Frontal cortex (tissue), 4 donors: ENCODE results near the gene CCNI. TPM values are rescaled to one million over a fixed set of nuclear protein-coding genes. Genes with fewer than 3 reads are reported as not detected.
"Not testable (repeated sequence)": the region's sequence is repeated elsewhere in the genome, so short reads cannot be mapped to it uniquely, and the experiment has no call there.

ENCODE experiments used
- DNase-seq, 2 donors: peaks; one replicate each; pipeline ENCODE4 v3.0.0; 2012; ENCODE audit warnings: low spot score in 2 of 2
- FAIRE-seq: peaks from 2 replicates; lab custom pipeline; 2012; peaks lifted over from hg19 to GRCh38; lab: Jason Lieb, UNC
- total RNA-seq: library from RNA; depleted of rRNA; stranded (reverse); fragments of >200 nt; gene quantifications from one replicate; pipeline ENCODE4 v1.2.3, GENCODE V29; 2014
- donor health status: control.
- donor health status: control.
- donor health status: control.

Gene CCNI
- total RNA-seq, 1 donor from 2014 or later = 460 TPM

- DNase-seq (no peak), FAIRE-seq (no peak)
Measured at GRCh38 chr4:77084019-77084639, 8.3 kb upstream of the CCNI start.

DNA sequence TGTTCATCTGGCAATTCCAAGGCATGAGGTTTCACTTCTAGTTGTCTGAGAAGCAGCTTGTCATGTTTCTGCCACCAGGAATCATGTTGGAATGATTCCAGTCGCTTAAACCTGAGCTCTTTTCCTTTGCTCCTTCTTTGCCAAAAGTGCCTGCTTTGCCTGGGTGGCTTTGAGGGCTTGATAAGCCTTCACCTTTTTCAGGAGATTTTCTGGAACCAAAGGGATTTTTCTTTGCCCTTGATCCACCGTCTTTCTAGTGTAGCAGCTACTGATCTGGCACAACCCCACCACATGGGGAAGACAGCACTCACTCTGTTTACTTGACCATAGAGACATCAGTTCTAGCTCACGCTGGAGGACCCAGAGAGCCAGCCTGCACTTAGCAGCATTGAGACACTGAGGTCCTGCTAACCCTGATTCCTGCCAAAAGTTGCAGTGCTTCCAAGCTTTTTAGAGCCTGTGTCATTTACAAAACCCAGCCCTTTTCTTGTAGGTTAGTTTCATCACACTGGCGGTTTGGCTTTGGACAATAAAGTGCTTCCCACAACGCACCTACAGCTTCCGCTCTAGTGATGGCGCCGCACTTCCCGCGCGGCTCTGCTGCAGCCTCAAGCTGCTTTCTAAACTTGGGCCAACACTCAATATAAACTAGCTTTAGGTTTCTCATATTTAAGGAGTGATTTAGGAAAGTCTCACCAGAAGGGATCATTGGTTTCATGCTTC lies 7.3 kb upstream of the CCNI start:
- no peak for FAIRE-seq

GRCh38 chr4:77080806-77081205 lies 5.0 kb upstream of the CCNI start:
- FAIRE-seq = not testable (repeated sequence)

More for the DNA sequence above, 7.3 kb upstream of the CCNI start:
- no peak for DNase-seq

GRCh38 chr4:77079281-77079680 lies 3.5 kb upstream of the CCNI start:
- DNase-seq = no peak
- FAIRE-seq = no peak

More at GRCh38 chr4:77080806-77081205, 5.0 kb upstream of the CCNI start:
- not testable (repeated sequence) for DNase-seq

- DNase-seq (no peak), FAIRE-seq (no peak)
Measured at GRCh38 chr4:77078401-77078800, 2.6 kb upstream of the CCNI start.

- DNase-seq = no peak
- FAIRE-seq = no peak
Measured at GRCh38 chr4:77076889-77077635, 1.3 kb upstream of the CCNI start.

- FAIRE-seq (no peak), DNase-seq (peak; percentile 64 to 68)
Measured at GRCh38 chr4:77074981-77075855, 571 bp downstream of the CCNI start.

DNA sequence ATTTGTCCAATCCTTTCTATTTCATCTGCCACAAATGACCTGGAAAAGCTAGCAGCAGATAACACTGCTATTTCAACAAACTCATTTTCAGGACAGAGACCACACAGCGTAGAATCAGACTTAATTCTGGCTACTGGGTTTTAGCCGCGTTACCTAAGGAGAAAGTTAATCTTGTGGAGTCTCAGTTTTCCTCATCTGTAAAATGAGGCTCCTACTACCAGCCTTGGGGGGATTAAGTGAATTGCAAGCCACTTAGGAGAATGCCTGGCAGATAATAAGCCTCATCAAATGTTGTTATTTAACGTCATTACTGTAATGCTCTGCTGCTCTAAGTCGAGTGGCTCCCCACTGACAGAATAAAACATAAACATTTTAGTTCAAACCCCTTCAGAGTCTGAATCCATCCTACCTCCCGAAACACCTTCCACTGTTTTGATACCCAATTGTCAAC lies 1.4 kb downstream of the CCNI start:
- FAIRE-seq = no peak

DNA sequence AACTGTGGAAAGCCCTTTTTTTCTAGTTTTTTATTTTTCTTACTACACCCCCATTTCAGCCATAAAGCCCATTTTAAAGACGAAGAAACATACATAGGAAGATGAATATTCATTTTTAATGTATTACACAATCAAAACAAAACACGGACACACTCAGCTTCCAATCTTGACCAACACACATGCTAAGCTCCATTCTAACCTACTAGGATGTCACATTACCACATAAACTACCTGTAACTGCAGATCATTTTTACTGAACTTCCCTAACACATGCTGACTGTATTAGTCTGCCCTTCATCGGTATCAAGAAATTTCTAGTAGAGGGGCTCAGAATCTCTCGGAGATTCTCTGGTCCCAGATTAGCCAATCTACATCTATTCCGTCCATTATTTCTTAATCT lies 1.8 kb downstream of the CCNI start:
- no peak for DNase-seq
- FAIRE-seq = no peak

More for the DNA sequence above, 1.4 kb downstream of the CCNI start:
- peak in 1 of 2 donors; percentile 20 for DNase-seq

DNA sequence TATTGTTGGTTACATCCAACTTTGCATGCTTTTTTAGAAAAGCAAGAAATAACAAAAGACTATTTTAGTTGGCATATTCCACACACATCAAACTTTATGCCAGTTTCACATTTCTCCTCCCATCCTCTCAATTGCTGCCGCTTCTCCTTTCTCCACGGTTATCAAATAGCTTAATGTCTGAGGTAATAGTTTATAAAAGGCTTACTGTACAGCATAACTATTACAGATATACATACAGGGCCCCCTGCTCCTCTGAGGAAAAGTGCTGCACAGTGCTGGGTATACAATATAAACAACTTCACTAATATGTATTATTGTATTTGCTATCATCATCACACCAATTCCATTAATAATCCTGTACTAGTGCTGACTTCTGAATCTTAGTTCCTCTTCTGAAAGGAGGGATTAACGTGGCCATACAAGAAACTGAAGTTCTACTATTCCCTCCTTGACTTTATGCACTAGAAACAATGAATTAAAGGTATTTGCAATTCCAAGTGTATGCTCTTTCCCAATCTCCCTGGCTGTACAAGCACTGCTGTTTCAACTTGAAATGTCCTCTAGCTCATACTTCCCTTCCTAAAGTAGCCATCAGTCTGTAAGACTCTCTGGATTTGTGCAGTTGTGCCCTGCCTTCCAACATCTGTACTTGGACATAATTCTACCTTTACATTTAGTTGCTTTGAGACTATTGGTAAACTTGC lies 2.5 kb downstream of the CCNI start:
- FAIRE-seq (no peak), DNase-seq (no peak)

- DNase-seq (no peak), FAIRE-seq (no peak)
Measured at GRCh38 chr4:77072195-77072753, 3.5 kb downstream of the CCNI start.

- not testable (repeated sequence) for FAIRE-seq
Measured at GRCh38 chr4:77069514-77069913, 6.3 kb downstream of the CCNI start.

DNA sequence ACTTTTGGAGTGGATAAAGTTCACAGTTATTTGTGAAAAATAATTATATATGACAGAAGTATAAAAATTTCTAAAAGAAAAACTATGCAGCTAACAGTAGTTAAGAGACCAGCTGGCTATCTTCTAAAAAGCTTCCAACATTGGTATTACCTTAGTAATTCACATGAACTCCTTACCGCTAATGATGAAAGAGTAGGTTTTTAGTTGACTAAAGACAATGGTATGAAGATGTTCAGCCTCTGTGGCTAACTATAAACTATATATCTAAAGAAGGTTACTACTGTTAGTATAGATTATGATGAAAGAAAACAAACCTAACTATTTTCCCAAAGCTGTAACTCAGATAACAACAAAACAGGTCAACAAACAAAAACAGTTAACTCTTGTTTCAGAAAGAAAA lies 10.4 kb downstream of the CCNI start:
- FAIRE-seq (no peak), DNase-seq (no peak)

More at GRCh38 chr4:77069514-77069913, 6.3 kb downstream of the CCNI start:
- not testable (repeated sequence) for DNase-seq

DNA sequence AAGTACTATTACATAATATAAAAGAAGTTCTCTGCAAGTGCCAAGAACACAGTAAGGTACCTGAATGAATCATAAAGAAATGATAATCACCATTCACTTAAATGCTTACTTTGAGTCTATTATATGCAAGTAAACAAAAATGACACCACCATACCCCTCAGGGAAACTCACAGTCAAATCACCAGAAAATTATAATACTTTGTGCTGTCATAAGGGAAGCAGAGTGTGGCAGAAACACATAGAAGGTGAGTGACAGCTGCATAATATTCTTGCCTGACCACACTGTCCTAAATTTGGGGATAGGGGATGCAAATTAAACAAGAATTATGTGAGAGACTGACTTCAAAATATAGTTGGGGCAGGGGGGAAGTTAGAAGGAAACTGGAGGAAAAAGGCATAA lies 12.9 kb downstream of the CCNI start:
- DNase-seq (no peak), FAIRE-seq (no peak)

GRCh38 chr4:77052352-77052751 lies 23.4 kb downstream of the CCNI start:
- DNase-seq (no peak), FAIRE-seq (no peak)

GRCh38 chr4:77050962-77051361 lies 24.8 kb downstream of the CCNI start:
- DNase-seq (no peak), FAIRE-seq (no peak)

DNA sequence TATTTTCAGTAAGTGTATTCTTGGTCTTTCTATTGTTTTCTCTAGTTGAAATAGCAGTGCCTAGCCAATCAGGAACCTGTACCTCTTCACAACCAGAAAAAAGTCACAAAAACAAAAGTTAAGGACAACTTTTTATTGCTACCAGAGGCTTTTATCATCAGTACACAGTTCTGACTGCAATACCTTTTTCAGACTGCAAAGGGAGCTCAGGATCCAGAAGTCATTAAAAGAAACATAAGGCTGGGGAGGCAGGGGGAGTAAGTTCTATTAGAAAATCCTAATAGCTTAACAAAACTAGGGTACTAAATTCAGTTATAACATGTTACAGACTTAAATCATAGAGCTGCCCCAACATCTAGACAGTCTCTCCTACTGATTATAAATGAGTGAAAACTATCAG lies 28.8 kb downstream of the CCNI start:
- FAIRE-seq (no peak), DNase-seq (no peak)

DNA sequence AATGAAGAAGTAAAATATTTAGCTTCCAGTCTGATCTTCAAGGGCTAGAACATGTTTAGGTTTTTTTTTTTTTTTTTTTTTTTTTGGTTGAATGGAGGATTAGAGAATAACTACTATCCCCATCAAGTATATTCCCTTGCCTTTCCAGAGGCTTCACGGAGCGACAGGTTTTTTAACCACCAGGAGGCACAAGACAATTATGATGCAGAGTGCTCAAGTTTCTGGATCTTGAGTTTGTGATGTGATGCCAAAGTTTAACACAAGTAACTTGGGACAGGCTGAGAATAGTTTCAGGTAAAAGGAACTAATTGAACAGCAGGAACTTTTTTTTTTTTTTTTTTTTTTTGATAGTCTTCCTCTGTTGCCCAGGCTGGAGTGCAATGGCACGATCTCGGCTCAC lies 30.3 kb downstream of the CCNI start:
- no peak for FAIRE-seq
- DNase-seq = no peak
